K562 (cell line): ENCODE measurements around the gene ATPAF2. TPM values are rescaled to one million over a fixed set of nuclear protein-coding genes. Genes with fewer than 3 reads are reported as not detected.

ENCODE experiments used
- ARHGAP35 ChIP-seq: fragments of 450-650 bp; IDR thresholded peaks from 2 replicates; pipeline ENCODE4 v1.6.1; 2018; ENCODE audit not compliant: partially characterized antibody
- CTCFL ChIP-seq: IDR thresholded peaks from 2 replicates; pipeline ENCODE4 v1.6.1; 2011; ENCODE audit warnings: borderline replicate concordance, low read depth, mild to moderate bottlenecking, moderate library complexity, low read length; ENCODE audit not compliant: insufficient read depth, poor library complexity, severe bottlenecking
- DLX4 ChIP-seq: fragments of 250-450 bp; sonication (Bioruptor Pico); IDR thresholded peaks from 2 replicates; pipeline ENCODE4 v1.6.1; 2021; ENCODE audit warnings: mild to moderate bottlenecking
- ESRRA ChIP-seq: fragments of 450-650 bp; IDR thresholded peaks from 2 replicates; pipeline ENCODE4 v1.6.1; 2014; ENCODE audit warnings: low read depth, mild to moderate bottlenecking, moderate library complexity, borderline replicate concordance
- FOXA3 ChIP-seq, 2 experiments: fragments of 450-650 bp in 1 of 2; sonication (generic) in 1 of 2; formaldehyde crosslinking; IDR thresholded peaks in 1 of 2; conservative IDR thresholded peaks in 1 of 2; 2 replicates each; pipeline versions ENCODE4 v1.4.0 to v1.8.0; 2020 to 2022; ENCODE audit warnings: mild to moderate bottlenecking in 2 of 2, missing genetic modification reagents in 1 of 2
- HDAC1 ChIP-seq, 2 experiments: fragments of 450-650 bp; IDR thresholded peaks; 2 replicates each; pipeline ENCODE4 v1.6.1; 2016 to 2017; ENCODE audit warnings: inconsistent platforms in 1 of 2, mild to moderate bottlenecking in 1 of 2, moderate library complexity in 1 of 2
- MBD2 ChIP-seq: sonication (generic); IDR thresholded peaks from 2 replicates; pipeline ENCODE4 v1.6.1; 2016; ENCODE audit warnings: low read depth, borderline replicate concordance
- PHF20 ChIP-seq: fragments of 450-650 bp; IDR thresholded peaks from 2 replicates; pipeline ENCODE4 v1.6.1; 2018; ENCODE audit not compliant: partially characterized antibody
- RBM15 ChIP-seq: fragments of 200-400 bp; formaldehyde crosslinking; IDR thresholded peaks from 2 replicates; pipeline ENCODE4 v1.6.1; 2018; ENCODE audit warnings: mild to moderate bottlenecking, low read length, moderate library complexity; ENCODE audit not compliant: insufficient read depth
- RNF219 ChIP-seq: fragments of 250-450 bp; sonication (Bioruptor Pico); IDR thresholded peaks from 2 replicates; pipeline ENCODE4 v1.5.0; 2022; ENCODE audit warnings: mild to moderate bottlenecking
- SIN3A ChIP-seq, 2 experiments: fragments of 150-350 bp in 1 of 2; IDR thresholded peaks; 2 replicates each; pipeline ENCODE4 v1.6.1; 2011 to 2016; ENCODE audit warnings: borderline replicate concordance in 2 of 2, low read depth in 2 of 2, low read length in 2 of 2, mild to moderate bottlenecking in 2 of 2, moderate library complexity in 2 of 2; ENCODE audit not compliant: control insufficient read depth in 1 of 2
- STAT5B ChIP-seq: fragments of 250-450 bp; sonication (Bioruptor Pico); IDR thresholded peaks from 2 replicates; pipeline ENCODE4 v1.8.0; 2021; ENCODE audit warnings: mild to moderate bottlenecking, inconsistent platforms
- TCFL5 ChIP-seq: fragments of 250-450 bp; sonication (Bioruptor Pico); conservative IDR thresholded peaks from 2 replicates; pipeline ENCODE4 v1.6.1; 2021; ENCODE audit warnings: mild to moderate bottlenecking, moderate library complexity, matching md5 sums
- ZKSCAN3 ChIP-seq: fragments of 250-450 bp; sonication (Bioruptor Pico); IDR thresholded peaks from 2 replicates; pipeline ENCODE4 v1.4.0; 2020
- ZNF280A ChIP-seq: fragments of 450-650 bp; IDR thresholded peaks from 2 replicates; pipeline ENCODE4 v1.6.1; 2018; ENCODE audit warnings: mild to moderate bottlenecking, low read depth; ENCODE audit not compliant: partially characterized antibody
- ZNF644 ChIP-seq: fragments of 200-800 bp; sonication (Bioruptor generic); IDR thresholded peaks from 2 replicates; pipeline ENCODE4 v1.6.1; 2016; ENCODE audit warnings: low read depth, missing genetic modification characterization, missing compliant biosample characterization
- ZNF764 ChIP-seq: fragments of 250-450 bp; sonication (Bioruptor Pico); IDR thresholded peaks from 2 replicates; pipeline ENCODE4 v1.4.0; 2020; ENCODE audit warnings: low read depth, mild to moderate bottlenecking, moderate library complexity
- polyA plus RNA-seq, 8 experiments: library from polyadenylated mRNA; depleted of rRNA in 4 of 8; stranded (reverse) in 5 of 8; unstranded in 3 of 8; fragments of >200 nt; fragmentation: Nextera tagmentation in 2 of 8; fragmentation: Illumina TruSeq in 1 of 8; extraction: Ambion mirVana in 2 of 8; extraction: Trizol in 1 of 8; gene quantifications; 2 replicates each; pipeline versions ENCODE4 v1.2.1 to v1.2.3, GENCODE V29; 2011 to 2014; ENCODE audit warnings: inconsistent platforms in 1 of 8, missing spikeins in 1 of 8
- total RNA-seq, 7 experiments: library from RNA; depleted of rRNA in 6 of 7; stranded (reverse); fragments of >200 nt in 6 of 7; fragmentation: Illumina TruSeq in 2 of 7; extraction: Trizol in 2 of 7; gene quantifications; 2 replicates each; pipeline versions ENCODE4 v1.2.1 to v1.2.3, GENCODE V29; 2011 to 2021; ENCODE audit warnings: low replicate concordance in 1 of 7
- TF ChIP-seq, protein P1 (sequence below): fragments of 450-650 bp; IDR thresholded peaks from 2 replicates; pipeline ENCODE4 v1.6.1; 2016; ENCODE audit warnings: antibody characterized with exemption

Gene ATPAF2
- total and polyA plus RNA-seq, 9 of the 15 experiments (the other 6 are each of a cell fraction or from before 2014, with no cell fraction given): 2.1 to 19.2 (median 11.3) TPM

GRCh38 chr17:18087610-18088491 lies 48.9 kb upstream of the ATPAF2 start, which contains the start of gene DRG2 (continued):
- TF ChIP-seq, protein P1, sequence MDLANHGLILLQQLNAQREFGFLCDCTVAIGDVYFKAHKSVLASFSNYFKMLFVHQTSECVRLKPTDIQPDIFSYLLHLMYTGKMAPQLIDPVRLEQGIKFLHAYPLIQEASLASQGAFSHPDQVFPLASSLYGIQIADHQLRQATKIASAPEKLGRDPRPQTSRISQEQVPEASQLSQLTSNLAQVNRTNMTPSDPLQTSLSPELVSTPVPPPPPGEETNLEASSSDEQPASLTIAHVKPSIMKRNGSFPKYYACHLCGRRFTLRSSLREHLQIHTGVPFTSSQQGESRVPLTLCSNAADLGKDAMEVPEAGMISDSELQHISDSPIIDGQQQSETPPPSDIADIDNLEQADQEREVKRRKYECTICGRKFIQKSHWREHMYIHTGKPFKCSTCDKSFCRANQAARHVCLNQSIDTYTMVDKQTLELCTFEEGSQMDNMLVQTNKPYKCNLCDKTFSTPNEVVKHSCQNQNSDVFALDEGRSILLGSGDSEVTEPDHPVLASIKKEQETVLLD: 0 out of 2 replicates have a peak, but pooled peaks have one; percentile 55
- peak; percentile 87 for TF ChIP-seq PHF20
- no peak for TF ChIP-seq DLX4 (CRISPR knock-in tag)
- TF ChIP-seq SIN3A (IDR thresholded peaks at IDR 0.05; ENCODE audit: borderline replicate concordance in 2 of 2, control insufficient read depth in 1 of 2, low read depth in 2 of 2, low read length in 2 of 2): peak; percentile 62 to 85; a peak in 1 of 4 replicates
- TF ChIP-seq ZNF644 (tag): no peak
- no peak for TF ChIP-seq ZNF764 (CRISPR knock-in tag)
- TF ChIP-seq MBD2: no peak
- TF ChIP-seq HDAC1 (IDR thresholded peaks at IDR 0.05): peak; percentile 78 to 83
- no peak for TF ChIP-seq CTCFL
- TF ChIP-seq ZKSCAN3 (CRISPR knock-in tag): no peak
- no peak for TF ChIP-seq TCFL5
- no peak for TF ChIP-seq STAT5B
- peak; percentile 70 for TF ChIP-seq ESRRA
- no peak for TF ChIP-seq FOXA3 (CRISPR knock-in tag; conservative IDR thresholded peaks at IDR 0.05 in 1 of 2, IDR thresholded peaks at IDR 0.05 in 1 of 2)
- no peak for TF ChIP-seq ZNF280A
- TF ChIP-seq ARHGAP35: no peak
- TF ChIP-seq RBM15: no peak
- no peak for TF ChIP-seq RNF219
